Measurements from ENCODE around the gene OR4M2. TPM values are rescaled to one million over a fixed set of nuclear protein-coding genes. Genes with fewer than 3 reads are reported as not detected.

OR4M2 gene
- total RNA-seq = not detected in 2 replicates

GRCh38 chr15:22080227-22080626 lies at the start of gene OR4M2:
TSS of gene OR4M2 (plus strand) at chr15:22080527. CDS start at chr15:22080625, 98 bp downstream.

Other genes with a start within 250 kb of the OR4M2 start
- not detected in 2 replicates for gene POTEB, start 202.8 kb upstream of the OR4M2 start, total RNA-seq